HG02884 (cell line): ENCODE measurements around the gene SST.
"Not testable (repeated sequence)": the region's sequence is repeated elsewhere in the genome, so short reads cannot be mapped to it uniquely, and the experiment has no call there.

Source experiments
- ATAC-seq: cut with Tn5 transposase; IDR thresholded peaks from one replicate; pipeline ENCODE4 v1.9.1; 2021; ENCODE audit warnings: mild to moderate bottlenecking, moderate library complexity; ENCODE audit not compliant: unreplicated experiment

SST gene

DNA sequence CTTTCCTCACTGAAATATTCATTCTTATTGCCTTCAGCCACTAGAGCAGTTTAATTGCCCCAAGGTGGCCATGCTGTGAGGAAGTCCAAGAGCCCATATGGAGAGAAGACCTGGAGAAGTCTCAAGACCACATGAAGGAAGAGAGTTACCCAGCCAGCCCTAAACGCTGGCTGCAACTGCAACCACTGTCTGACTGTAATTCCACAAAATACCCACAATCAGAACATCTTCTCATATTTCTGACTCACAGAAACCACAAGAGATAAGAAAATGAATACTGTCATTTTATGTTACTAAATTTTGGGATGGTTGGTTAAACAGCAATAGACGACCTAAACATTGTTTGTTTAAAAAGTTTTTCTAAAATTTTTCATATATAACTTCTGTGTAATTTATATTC, 14.7 kb upstream of the SST start:
- no peak for ATAC-seq

DNA sequence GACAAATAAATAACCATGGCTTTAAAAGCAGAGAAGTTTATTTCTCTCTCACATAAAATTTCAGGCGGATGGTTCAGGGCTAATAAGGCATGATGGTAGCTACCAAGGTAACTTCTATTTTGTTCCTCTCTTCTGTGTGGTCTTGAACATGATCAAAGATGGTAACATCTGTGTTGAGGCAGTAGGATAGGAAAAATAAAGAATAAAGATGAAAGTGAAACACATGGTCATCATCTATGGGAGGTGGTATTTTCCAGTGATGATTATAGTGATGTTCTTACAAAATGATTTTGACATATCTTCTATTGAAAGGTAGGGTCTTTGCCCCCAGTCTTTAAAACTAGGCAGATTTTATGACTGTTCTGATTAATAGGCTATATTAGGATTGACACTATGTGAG, 14.2 kb upstream of the SST start:
- no peak for ATAC-seq

DNA sequence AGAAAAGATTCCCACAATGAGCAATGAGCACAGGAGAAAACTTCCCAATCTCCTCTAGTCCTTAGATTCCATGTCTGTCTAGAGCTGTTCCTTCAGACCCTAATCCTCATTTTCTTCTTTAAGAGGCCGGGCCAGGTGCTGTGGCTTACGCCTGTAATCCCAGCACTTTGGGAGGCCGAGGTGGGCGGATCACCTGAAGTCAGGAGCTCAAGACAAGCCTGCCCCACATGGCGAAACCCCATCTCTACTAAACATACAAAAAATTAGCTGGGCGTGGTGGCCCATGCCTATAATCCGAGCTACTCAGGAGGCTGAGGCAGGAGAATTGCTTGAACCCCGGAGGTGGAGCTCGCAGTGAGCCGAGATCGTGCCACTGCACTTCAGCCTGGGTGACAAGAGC, 11.6 kb upstream of the SST start:
- not testable (repeated sequence) for ATAC-seq

DNA sequence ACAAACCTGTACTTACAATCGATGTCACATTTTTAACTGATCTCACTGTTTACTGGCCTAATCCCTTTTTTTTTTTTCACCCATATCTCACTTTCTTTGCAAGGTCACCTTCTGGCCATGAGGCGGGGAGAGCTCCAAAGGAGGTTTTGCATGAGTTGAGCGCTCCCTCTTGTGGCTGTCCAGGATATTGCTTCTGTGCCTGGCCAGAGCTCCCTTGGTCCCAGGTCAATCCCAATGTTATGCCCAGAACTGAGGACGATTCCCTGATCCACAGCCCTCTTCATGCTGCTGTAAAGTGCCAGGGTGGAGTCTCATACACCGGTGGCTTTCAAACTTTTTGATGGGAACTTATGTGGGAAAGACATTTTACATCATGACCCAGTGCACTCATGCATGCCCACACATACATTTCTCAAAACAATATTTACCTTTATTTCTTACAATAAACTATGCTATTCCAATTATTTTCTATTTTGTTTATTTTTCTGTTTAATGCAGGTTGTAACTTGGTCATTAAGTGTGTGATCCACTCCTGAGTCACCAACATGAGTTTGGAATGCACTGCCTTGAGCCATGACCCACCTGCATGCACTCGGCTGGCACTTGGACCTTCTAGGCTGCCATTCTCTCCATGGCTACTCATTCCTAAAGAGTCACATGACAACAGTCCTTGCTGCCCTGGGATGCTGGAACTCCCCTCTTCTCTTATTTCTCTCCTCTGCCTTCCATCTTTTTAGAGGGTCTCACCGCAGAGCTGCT, 9.6 kb upstream of the SST start:
- no peak for ATAC-seq

DNA sequence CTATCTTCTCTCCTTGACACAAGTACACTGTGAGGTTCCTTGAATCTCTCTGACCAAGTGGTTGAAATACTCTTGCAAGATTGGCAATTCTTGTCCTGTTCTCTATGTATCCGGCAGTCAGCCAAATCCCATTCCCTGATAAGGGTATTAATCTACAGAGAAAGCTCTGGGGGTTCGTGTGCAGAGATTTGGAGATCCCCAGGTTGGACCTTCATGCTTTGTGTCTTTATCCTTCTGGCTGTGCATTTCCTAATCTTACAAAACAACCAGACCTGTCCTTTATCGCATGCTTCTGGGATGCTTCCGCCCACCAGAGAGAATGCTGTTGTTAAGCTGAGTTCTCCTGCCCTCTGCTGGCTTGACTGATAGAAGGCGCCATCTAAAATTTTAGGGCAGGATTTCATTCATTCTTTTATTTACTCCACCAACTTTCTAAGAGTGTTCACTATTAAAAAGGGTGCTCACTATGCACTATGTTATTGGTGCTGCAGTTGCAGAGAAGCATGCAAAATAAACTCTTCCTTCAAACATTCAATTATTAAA, 8.6 kb upstream of the SST start:
- ATAC-seq: no peak

DNA sequence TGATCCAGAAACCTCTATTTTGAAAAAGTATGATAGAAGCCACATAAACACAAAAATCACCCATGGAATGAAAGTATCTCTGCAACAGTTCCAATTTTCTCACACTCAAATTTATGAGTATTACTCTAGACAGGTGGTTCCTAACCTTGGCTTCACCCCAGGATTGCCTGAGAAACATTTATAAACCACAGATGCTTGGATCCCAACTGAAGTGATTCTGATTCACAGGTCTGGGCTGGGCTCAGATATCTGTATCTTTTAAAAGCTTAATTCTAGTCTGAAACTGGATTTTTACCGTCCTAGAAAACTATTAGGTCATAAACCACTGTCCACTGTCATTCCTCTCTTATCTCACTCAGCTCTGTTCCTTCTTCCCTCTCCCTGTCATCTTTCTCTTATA, 7.4 kb upstream of the SST start:
- ATAC-seq: no peak

DNA sequence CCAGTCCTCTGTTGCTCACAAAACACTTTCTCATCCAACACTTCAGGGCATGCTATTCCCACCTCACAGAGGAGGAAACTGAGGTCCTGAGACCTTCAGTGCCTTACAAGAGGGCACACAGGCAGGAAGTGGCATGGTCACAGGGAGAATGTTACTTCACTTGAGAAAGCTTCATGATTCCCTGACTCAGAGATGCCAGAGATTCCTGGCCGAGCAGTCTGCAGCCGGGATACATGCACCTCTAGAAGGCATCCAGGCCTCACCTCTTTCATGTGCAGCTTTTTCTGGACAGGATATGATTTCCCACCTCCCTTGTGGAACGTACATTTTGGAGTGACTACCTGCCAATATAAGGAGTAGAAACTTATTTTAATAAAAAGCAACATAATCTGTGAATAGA, 2.8 kb upstream of the SST start:
- ATAC-seq: no peak

DNA sequence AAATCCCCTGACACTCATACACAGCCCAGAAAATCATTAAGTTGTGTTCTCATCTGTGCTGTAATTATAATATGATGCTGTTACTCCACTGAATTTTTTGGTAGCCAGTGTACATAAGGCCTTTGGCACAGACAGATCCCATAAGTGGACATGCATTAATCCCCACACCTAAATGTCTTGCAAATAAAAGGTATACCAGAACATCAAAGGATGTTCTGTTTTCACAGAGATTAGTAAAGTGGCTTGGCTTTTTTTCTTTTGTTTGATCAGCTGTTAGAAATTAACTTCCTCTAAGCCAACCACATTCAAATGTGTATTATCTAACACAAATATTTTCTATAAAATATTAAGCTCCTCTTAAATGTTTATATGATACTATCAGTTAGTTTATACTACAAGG, 2.7 kb downstream of the SST start:
- ATAC-seq: no peak

DNA sequence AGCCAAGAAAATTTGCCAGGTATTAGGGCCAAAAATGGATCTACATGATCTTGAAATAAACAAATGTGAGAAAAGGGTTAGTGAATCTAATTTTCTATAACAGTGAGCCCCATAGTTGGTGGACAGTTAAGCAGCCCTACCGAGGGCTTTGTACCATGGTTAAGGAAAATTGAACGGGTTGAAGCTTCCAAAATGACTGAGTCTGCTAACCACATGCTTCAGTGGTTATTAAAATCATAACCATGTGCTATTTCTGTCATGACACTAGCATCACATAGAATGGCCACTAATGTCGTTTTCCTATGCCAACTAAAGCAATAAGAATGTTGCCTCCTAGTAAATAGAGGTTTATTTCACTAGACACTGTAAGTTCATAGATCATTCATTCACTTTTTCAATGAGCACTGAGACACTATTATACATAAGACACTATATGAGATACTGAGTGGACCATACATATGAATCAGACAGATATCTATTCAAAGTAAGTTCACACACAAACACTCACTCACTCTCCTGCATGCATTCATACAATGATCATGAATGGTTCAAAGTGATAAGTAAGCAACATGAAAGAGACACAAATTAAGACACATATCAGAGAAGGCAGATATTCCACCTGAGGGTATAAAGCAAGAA, 4.3 kb downstream of the SST start:
- ATAC-seq: no peak

DNA sequence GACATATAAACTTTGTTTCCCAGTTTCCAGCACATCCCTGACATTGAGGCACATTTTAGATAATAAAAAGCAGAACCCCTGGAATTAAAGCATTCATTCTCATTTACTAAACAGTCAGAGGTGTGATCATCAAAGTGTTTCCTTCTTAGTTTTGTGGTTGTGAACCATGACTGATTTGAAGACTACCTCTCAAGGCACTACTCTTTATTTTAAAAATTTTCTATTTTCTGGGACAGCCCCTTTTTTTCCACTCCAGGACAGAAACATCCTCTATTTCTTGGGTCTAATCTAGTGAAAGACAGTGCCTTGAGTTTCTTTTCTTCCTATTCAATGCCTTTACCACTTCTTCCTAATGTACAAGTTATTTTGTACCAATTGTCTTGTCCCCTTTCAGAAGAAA, 5.2 kb downstream of the SST start:
- no peak for ATAC-seq

DNA sequence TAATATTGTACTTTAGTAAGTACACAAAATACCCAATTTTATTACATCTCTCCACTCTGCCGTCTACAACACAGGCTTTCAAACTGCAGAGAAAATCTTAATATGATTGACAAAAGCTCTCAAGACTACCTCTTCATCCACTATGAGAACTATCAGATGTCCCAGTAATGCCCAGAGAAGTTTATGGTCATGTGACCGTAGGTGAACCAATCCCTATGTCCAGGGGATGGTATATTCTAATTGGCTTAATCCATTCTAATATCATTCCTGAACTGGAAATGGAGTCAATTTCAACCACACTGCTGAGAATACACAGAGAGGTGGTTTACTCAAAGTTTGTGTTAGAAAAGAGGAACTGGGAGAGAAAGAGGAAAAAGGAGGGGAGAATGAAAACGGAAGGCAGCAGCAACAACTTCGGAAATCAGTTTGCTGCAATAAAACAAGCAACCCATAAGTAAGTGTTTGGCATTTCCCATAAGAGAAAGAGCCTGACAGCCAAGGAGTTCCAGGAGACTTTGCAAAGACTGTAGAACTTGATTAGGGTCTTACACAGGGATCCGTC, 7.3 kb downstream of the SST start:
- no peak for ATAC-seq

DNA sequence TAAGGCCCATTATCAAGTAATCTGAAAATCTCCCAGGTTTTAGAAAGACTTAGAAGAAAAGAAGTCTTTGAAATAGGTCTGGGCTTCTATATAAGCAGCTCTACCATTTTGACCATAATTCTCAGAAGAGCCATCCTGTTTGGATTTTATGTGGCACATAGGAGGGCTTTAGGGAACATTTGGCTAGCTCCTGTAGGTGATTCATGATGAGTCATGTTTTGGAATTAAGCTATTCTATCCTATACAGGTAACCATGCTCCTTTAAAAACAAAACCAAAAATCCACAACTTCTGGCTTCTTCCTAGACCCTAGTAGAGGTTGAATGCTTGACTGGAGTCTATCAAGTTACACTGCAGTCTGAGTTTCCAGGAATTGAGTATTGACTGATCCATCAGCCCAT, 8.9 kb downstream of the SST start:
- ATAC-seq: no peak

DNA sequence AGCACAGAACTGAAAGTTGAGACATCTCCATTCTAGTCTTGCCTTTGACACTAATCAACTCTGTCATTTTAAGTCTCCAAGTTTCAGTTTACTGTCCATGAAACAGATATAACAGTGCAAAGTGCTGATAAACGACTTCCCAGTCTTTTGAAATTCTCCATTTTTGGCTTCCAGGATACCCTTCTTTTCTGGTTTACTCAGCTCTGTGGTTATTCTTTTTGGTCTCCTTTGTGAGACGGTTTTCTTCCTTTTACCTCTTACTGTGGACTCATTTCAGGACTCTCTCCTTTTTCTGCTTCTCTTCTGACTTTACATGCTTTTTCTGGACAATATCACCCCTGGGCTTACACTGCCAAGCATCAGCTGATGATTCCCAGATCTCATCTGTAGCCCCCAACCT, 18.9 kb downstream of the SST start:
- no peak for ATAC-seq

DNA sequence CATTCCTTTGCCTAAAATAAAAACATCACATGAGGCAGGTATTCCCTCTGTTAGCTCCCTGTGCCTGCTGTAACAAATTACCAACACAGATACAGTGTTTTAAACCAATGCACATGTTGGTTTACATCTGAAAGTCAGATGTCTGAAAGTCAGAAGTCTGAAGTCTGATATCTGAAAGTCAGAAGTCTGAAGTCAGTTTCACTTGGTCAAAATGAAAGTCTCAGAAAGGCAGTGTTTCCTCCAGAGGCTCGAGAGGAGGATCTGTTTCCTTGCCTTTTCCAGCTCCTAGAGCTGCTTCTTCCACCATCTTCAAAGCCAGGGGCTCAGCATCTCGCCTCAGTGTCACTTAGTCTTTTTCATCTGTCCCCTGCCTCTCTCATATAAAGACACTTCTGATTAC, 22.0 kb downstream of the SST start:
- peak; percentile 86 for ATAC-seq

DNA sequence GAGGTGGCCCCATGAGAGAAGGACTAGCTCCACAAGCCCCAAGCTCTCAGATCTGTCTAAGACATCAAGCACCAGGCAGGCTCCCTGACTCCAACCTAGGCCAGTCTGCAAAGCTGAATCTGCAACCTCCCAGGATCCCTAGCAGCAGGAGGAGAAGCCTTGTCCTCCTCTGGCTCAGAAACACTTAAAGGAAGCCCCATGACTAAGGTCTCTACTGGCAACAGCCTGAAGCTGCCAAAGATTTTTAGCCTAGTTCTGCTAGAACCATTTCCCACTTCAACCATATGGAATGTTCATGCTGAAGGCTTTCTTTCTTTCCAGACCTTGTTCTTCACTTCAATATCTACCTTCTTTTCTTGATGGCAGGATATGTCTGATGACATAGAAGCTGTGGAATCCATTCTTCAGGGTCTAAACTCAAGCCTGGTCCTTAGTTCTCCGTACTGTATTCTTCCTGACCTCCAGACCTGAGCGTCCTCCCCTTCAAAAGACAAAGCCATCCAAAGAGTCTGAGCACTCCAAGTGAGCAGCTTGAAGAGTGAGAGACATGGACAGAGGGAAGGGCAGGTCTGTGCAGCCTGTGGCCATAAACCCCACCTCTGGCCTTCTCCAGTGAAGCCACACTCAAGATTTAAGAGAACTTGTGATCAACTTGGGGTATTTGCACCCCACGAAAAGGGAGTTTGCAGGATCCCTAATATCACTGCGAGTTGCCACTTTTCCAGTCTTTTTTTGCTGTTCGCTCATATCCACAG, 23.1 kb downstream of the SST start:
- no peak for ATAC-seq

DNA sequence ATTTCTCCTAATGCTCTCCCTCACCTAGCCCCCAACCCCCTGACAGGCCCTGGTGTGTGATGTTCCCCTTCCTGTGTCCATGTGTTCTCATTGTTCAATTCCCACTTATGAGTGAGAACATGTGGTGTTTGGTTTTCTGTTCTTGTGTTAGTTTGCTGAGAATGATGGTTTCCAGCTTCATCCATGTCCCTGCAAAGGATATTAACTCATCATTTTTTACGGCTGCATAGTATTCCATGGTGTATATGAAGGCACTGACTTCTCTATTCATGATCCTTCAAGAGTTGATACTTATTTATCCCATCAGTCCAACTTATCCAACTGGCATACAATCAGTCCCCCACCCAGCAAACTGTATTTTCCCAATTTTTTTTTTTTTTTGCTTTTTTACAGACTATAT, 24.8 kb downstream of the SST start:
- ATAC-seq: not testable (repeated sequence)

DNA sequence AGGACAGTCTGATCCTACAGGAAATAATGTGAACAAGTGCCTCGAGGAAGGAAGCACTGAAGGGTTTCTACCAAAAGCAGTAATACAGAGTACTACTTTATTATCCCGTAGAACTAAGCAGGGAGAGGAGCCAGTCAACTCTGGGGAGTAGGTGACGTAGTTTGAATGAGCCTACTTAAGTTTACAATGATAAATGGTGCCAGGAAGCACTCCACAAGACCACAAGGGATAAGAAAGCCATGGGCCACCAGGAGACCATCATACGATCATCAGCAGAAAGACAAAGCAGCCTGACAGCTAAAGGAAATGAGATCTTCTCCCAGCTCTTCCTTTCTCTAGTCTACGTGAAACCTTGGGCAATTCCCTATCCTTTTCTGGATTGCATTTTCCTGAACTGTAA, 27.3 kb downstream of the SST start:
- ATAC-seq: no peak

DNA sequence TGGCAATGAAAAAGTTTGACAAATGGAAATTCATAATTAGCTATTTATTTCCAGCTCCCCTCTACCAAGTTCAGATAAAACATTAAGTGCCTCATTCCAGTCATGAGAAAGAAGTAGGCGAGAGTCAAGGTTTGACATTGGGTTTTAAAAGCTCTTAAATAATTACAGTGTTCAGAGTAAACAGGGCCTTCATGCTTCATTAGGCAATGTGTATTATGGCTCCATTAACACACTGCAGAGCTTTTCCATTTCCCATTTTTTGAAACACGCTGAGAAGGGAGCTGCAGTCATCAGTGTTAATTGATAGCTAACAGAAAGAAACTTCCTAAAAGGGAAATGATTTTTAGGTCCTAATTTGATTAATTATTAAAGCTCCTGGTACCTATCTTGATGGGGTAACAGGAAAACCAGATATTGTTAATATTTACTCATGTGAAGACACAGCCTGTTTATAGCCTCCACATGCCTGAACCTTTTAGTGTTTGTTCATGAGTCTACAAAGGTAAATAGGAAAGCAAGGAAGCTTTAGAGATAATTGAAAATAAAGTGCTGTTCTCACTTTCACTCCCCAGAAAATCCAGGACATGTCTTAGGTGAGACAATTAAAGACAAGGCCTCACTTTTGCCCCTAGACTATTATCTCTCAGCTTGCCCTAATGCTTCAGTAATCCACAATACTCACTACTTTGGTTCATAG, 28.7 kb downstream of the SST start:
- no peak for ATAC-seq

DNA sequence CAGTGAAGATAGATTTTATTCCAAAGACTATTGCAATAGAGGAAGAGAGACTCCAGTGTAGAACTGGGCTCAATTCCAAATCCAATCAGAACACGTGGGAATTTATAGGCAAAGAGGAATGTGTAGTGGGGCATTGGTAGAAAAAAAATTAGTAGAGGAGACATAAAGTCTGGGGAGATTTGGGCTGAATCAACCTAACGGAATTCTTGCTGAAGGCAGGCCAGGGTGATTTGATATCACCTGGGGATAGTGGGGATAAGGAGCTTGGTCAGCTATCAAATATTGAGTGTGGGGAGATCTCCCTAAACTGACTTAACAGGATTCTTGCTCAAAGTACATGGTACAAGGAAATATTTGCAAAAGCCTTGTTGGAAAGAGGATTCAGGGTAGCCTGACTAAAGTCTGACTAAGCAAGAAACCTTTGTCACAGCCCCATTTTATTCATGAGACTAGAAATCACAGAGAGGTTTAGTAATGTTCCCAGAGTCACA, 29.6 kb downstream of the SST start:
- ATAC-seq: no peak

DNA sequence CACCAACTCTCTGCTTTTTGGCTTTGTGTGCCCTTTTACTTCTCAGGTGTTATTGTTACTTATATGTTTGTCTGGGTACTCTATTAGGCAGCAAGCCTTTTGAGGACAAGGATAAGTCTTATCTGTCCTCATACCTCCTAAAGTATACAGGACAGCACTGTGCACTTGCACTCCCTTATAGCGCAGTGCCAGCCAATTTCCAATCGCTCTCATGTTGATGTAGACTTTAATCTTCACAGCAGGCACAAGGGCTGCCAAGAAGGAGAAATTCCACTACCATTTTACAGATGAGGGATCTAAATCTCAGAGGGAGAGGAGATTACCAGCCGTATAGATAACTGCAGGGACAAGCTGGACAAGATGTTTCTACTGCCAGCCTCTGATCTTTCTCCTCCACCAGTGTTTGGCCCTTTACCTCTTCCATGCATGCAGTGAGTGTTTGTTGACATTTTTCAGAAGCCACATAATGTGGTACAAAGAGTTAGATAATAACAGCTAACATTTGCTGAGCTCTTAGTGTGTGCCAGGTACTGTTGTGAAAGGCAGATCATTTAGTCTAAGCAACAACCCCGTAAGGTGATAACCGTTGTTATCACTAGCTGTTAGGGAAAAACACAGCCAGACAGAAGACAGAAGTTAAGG, 30.1 kb downstream of the SST start:
- ATAC-seq: no peak
